ENCODE measurements around the gene GLRA3.
"Not testable (repeated sequence)": the region's sequence is repeated elsewhere in the genome, so short reads cannot be mapped to it uniquely, and the experiment has no call there.

The GLRA3 gene

DNA sequence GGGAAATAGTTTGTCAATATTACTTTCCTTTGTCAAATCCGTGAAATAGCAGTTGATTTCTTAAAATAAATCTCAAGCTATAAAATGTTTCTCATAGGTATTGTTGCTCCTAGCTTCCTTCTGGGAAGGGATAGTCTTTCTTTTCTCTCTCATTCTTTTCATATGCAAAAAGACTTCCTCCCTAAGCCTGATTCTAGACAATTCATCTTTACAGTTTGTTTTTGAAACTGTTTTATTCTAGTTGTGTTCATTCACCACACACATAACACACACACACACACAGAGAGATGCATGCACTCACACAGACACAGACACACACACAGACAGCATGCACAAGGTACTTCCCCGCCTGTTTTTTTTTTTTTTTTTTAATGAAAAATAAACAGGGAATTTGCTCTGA is 18.2 kb downstream of the GLRA3 start:
- DNase-seq (ENCODE audit: low read depth) = no peak

DNA sequence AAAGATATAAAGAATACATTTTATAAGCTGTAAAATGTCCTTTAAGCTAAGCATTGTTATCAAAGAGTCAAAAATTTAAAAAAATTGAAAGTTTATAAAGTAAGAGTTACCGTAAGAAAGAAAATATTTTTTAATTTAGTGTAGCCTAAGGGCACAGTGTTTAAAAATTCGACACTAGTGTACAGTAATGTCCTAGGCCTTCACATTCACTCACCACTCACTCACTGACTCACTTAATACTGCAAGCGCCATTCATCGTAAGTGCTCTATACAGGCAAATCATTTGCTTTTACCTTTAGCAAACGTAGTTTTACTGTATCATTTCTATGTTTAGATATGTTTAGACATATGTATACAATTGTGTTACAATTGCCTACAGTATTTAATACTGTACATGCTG is 20.2 kb downstream of the GLRA3 start:
- DNase-seq (ENCODE audit: low read depth) = no peak

DNA sequence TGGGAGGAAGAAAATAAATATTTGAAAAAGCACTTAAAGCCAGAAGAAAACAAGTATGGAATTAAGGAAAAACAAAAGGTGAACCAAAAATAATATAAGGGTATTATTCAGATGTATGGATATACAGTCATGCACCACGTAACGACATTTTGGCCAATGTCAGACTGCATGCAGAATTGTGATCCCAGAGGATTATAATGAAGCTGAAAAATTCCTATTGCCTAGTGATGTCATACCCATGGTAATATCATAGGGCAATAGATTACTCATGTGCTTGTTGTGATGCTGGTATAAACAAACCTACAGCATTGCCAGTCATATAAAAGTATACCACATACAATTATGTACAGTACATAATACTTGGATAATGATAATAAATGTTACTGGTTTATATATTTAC is 20.9 kb downstream of the GLRA3 start:
- DNase-seq (ENCODE audit: low read depth) = no peak

DNA sequence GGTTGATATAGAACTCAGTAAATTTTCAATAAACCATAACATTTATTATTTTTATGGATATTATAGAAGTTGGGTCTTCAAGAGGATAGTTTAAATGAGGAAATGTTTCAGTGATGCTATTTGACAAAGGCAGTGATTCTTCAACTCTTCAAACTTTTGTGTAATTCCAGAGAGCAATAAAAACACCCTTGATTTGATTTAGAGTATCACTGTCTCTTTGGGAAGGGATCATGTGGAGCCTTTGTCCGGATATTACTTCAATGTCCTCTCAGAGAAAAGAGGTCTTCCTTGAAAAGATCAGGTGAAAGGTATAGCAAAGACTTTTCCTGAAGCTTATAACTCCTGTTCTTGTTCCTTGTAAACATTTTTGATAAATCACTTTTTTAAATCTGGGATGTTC is 23.3 kb downstream of the GLRA3 start:
- DNase-seq (ENCODE audit: low read depth) = no peak

DNA sequence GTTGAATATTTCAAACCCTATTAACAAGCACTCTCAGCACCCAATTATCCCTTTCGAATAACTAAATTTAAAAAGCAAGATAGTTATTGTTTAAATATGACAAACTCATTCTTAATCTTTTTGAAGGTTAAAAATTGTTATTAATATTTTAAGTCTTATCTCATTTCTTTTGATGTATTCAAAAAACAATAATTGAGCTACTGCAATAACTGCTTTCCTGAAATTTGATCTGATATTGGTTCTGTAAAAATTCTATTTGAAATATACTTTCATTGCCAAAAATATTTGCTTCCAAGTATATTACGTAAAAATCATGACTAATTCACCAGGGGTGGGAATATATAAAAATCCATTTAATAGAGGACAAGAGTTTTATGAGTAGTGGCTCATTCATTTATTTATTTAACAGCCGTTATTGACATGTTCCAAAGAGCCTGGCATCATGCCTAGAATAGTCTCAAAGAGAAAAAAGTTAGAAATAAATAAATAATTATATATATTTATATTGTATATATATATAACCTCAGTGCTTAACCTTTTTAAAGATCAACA is 34.4 kb downstream of the GLRA3 start:
- no peak for DNase-seq (ENCODE audit: low read depth)

DNA sequence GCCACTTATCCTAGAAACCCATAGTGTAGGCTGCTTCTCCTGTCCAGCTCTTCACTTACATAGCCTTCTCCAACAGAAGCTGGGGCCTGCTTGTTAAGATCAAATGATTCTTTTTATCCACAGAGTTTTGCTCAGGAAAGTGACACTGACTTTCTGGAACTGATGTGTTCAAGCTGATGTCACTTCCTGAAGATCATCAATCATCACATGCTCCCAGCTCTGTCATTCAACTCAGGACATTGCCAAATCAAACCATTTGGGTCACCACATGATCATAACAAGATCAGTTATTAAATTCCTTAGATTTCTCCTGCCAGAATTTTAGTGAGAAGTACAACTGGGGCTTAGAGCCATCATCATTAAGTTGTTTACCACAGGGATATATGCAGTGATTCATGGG is 39.4 kb downstream of the GLRA3 start:
- DNase-seq (ENCODE audit: low read depth) = no peak

DNA sequence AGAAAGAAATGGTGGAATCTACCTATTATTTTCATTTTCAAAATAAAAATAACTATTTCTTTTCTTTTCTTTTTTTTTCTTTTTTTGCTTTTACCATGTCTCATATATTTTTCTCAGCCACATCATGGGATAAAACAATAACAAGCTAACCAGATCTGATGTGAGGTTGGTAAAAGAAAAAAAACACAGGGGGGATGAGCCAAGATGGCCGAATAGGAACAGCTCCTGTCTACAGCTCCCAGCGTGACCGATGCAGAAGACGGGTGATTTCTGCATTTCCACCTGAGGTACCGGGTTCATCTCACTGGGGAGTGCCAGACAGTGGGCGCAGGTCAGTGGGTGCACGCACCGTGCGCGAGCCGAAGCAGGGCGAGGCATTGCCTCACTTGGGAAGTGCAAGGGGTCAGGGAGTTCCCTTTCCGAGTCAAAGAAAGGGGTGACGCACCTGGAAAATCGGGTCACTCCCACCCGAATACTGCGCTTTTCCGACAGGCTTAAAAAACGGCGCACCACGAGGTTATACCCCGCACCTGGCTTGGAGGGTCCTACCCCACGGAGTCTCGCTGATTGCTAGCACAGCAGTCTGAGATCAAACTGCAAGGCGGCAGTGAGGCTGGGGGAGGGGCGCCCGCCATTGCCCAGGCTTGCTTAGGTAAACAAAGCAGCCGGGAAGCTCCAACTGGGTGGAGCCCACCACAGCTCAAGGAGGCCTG is 50.6 kb downstream of the GLRA3 start:
- not testable (repeated sequence) for DNase-seq (ENCODE audit: low read depth)

DNA sequence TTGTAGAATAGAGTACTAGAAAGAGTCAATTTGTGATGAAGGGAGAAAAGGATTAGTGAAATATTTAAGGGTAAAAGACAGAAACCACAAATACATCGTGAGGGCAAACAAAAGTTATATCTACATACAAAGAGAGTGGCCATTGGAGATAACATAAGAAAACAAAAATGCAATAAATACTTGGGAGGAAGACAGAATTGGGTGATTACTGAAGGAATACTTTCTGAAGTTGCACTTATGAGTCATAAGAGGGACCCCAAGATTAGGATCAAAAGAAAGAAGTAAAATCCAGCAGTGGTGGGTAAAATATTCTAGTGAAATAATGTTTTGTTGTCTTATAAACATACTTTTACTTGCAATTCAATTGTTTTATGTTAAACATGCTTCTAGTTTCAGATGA is 53.7 kb downstream of the GLRA3 start:
- DNase-seq (ENCODE audit: low read depth) = no peak

DNA sequence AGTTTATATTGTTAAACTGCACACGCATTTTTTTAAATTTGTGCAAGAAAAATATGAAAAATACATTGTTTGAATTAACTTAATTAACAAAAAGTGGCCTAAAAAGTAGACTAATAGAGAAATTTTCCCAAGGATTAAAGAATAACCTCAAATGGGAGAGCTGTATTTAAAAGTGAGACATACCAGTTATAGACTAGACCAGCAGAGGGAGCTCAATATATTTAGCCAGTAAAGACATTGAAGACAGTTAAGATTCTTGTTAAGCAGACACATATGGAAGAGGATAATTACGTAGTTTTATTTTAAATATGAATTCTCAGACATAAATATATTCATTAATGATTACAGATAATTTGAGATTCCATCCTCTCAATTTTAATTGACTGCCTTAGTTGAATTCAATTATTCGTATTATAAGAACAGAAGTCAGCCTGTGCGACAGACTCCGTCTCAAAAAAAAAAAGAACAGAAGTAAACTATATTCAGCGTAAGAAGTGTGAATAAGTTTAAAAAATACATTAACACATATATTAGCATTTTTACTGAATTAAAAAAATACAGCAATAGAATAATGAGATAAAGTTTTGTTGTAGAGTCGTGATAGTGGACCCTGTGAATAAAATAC is 64.8 kb downstream of the GLRA3 start:
- DNase-seq (ENCODE audit: low read depth) = peak; percentile 34

DNA sequence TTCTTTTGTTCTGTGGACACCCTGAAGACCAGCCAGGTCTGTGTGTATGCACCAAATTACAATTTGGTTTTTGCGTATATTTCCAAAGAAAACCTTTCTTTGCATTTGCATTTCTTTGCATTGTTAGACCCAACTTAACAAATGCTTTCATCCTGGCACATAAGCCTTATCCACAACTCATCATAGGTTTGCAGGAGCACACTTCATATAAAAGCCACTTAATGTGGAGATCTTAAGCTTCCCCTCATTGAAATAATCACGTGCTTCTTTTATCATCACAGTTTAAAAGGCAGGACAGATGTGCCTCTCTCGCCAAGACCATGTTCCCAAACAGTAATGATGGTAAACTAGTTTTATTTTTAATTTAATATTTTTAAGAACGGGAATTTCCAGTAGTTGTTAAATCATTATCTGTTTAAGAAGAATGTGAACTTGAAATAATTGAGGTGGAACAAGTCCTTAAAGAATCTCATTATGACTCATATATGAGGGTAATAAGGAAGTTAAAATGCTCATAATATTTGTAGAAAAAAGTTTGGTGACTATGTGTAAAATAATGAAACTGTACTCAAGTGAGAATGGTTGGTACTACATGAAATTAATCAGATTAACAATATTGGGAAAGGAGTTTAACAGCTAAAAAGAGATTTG is 65.5 kb downstream of the GLRA3 start:
- DNase-seq (ENCODE audit: low read depth) = no peak

DNA sequence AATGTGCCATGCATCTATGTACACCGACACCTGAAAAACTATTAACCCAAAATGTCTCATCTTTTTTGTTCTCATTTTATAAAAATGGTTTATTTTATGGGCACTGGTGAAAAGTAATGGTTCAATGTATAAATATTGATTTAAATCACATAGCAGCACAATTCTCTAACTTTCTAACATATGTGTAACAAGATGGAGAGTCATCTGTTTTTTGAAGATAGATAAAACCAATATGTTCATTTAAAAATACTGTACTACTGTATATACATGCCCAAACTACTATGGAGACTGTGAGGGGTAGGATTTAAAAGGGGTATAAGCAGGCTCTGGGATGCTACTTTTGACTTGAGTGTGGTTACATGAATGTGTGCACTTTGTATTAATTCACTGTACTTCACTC is 67.6 kb downstream of the GLRA3 start:
- DNase-seq (ENCODE audit: low read depth) = no peak

DNA sequence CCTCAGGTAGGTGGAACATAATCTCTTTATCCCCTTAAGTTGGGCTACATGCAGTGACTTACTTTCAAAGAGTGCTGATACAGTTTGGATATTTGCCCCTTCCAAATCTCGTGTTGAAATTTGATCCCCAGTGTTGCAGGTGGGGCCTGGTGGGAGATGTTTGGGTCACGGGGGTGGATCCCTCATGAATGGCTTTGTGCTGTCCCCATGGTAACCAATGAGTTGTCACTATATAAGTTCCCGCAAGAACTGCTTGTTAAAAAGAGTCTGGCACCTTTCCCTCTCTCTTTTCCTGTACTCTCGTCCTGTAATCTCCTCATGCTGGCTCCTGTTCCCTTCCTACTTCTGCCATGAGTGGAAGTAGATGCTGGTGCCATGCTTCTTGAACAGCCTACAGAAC is 71.3 kb downstream of the GLRA3 start:
- no peak for DNase-seq (ENCODE audit: low read depth)

DNA sequence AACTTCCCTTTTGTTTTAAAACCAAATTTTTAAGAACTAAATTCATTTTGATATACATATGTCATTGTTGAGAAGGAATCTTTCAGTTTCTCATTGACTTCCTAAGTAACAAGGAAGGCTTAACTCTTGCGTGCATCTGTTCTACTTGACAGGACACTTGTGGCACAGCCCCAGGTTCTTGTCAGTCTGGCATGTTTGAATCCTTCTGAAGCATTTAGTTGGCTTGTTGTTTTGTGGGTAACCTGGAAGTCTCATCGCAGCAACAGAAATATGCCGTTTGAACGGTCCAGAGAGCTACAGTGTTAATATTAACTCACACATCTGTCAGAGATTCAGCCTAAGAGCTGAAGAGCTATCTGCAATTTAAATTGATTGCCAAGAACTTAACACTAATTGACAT is 76.0 kb downstream of the GLRA3 start:
- DNase-seq (ENCODE audit: low read depth) = no peak

DNA sequence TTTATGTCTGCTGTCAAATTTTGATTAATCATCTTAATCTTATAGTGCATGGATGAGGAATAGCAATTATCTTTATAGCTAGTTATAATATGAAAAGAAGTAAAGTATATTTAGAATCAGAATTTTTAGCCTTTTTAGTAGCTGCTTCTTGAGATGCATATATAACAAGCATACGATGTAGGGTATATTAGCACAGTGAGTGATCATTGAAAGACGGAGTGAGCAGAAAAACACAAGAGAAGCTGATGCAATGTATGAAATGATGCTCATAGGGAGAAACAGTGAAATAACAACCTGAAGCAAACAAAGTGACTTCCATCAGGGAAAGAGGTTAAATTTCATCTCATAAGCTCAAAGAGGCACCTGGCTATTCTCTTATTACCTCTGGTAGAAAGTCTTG is 77.0 kb downstream of the GLRA3 start:
- no peak for DNase-seq (ENCODE audit: low read depth)

DNA sequence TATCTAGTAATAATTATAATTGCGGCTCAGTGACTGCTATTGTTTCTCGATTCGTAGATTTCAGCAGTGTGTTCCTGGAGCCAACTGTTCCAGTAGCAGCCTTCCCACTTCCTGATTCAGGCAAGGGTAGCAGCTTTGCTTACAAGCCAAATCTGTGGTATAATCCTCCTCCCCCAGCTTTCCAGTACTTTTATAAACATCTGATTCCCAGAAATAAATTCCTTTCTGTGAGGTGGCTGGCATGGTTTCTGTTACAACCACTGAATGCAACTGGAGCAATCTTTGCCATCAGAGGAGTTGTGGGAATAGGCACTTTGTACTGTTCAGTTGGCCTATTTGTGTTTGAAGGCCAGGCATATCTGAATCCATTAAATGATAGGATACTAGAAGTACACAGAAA is 80.0 kb downstream of the GLRA3 start:
- DNase-seq (ENCODE audit: low read depth) = peak; percentile 19

DNA sequence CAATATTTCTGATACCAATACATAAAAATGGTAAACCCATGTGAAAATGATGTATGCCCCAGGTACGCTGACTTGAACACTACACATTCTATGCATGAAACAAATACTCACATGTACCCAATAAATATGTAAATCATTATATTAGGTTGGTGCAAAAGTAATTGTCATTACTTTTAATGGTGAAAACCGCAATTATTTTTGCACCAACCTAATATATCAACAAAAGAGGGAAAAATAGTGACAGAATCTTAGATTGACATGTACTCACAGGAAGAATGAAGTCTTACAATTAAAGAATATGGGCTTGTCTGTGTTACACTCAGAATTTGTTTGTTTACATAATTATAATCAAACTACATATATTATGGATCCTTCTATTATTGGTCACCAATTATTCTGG is 82.3 kb downstream of the GLRA3 start:
- DNase-seq (ENCODE audit: low read depth) = no peak

DNA sequence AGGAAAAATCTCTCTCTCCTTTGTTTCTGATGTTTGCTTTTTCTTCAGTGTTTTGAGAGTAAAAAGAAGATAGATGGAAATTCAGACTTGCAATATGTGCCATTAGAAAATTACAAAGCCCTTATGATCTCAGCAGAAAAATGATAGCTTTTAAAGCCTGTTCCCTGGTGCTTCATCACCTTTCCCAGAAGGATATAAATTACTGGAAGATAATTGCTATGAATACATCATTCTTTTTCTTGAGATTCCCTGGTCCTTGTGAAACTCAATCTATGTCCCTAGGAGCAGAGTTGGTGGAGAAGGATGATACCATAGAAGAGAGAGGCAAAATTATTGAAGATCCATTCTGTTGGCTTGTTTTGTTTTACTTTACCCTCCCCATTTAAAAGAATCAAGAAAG is 86.5 kb downstream of the GLRA3 start:
- no peak for DNase-seq (ENCODE audit: low read depth)

DNA sequence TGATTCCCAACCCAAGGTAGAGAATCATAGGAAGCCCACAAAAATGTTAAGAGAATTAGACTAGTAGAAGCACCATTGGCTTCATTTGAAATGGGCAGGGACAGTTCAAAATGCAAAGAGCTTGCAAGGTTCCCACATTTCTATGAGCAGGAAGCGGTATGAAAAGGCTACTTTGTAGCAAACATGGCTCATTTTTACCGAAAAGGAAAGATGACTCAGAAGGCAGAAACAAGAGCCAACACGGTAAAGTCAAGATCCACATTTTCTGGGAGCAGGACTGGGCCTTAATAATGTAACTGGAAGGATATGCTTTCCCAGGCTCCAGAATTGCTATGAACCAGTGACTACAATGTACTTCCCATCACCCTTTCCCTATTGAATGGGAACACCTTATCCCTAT is 89.5 kb downstream of the GLRA3 start:
- DNase-seq (ENCODE audit: low read depth) = no peak

DNA sequence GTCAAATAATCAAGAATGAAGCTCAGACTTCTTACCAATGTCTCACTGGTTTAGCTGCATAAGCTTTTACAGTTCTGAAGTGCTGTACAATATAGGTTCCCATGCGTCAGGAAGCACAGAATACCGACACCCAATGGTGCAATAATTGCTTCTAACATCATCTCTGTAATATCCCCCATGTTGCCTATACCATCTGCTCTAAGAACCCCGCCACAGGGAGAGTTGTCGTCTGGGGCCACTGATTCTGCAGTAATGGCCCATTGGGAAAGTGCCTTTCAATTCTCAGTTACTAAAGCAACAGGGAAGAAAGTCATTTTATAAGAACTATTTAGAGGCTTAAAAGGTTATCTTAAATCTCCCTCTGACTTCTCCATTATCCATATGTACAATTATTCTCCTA is 94.9 kb downstream of the GLRA3 start:
- DNase-seq (ENCODE audit: low read depth) = no peak

DNA sequence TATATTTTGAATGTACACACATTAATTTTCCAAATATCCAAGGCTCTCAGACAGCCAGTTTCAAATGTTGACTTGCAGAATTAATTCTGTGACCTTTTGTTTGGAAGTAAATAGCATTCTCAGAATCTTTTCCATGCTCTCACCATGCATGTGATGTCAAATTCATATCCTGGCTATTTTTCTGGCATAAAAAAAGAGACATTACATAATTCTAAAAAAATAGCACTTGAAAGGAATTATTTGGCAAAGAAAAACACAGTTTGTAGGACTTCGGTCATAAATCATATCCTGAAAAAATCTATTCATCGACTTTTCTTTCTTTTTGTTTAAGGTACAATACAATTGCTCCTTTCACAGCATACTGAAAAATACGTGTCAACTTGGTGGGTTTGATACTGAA is 111.2 kb downstream of the GLRA3 start:
- DNase-seq (ENCODE audit: low read depth) = no peak

DNA sequence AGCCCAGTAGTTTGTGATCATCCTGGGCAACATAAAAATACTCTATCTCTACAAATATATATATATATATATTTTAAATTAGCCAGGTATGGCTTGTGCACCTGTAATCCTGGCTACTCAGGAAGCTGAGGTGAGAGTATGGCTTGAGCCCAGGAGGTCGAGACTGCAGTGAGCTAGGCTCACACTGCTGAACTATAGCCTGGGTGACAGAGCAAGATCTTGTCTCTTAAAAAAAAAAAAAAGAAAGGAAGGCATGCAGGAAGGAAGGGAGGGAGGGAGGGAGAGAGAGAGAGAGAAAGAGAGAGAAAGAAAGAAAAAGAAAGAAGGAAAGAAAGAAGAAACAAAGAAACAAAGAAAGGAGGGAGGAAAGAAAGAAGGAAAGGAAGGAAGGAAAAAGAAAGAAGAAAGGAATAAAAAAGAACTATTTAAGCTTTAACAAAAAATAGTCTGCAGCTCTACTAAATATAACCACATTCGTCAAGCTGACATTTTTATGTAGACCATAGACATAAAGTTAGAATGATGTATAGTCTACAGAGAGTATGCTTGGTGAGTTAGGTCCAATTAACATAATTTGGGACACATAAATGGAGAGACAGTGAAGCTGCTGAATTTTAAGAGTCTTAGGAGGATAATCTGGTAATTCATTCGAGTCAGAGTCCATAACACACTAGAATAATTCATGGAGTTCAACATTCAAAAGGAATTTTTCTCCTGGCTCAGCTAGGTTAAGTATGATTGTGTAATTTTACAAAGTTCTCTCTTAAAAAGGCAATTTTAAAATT is 111.9 kb downstream of the GLRA3 start:
- DNase-seq (ENCODE audit: low read depth) = no peak

DNA sequence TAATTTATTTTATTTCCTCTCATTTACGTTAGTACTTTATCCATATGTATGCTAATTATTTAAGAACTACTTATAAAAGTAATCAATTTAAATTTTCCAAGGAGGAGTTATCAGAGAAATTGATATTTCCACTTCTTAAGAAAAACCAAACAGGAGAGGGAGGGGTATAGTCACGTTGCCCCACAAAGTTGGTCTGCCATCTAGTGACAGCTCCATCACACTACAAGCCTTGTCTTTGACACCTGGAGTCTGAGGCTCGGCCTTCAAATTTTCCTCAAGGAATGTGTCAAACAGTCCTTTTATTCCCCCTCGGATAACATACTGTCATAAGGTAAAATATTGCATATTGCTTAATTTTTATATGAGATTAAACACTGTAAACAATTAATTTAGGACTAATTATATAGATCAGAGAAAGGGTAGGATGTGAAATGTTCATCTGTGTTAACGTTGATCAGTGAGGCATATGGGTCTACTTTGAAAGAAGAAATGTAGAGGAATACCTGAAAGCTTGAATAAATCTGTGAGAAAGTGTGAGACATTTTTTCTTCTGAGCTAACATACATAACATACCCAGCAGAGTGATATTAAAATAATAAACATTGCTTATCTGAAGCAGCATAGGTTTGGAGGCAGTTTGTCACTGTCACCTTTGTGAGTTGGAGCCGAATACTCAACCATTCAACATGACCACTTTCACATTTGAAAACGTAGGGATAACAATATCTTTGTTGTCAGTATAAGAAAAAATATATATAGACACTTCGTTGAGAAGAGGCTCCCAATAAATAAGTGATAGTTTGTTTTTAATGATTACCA is 114.4 kb downstream of the GLRA3 start:
- peak; percentile 51 for DNase-seq (ENCODE audit: low read depth)

Data from fibroblast of gingiva (primary cell).